ENCODE data around the gene GADL1. TPM values are rescaled to one million over a fixed set of nuclear protein-coding genes. Genes with fewer than 3 reads are reported as not detected.

GADL1 gene
- total RNA-seq, 1 experiment from 2014 or later: not detected

GRCh38 chr3:30768046-30768445 lies 126.4 kb downstream of the GADL1 start:
- Histone ChIP-seq H3K4me3 (ENCODE audit: insufficient read depth, low read depth, low read length) (no peak overlapping the region), H3K36me3 (replicated peaks; ENCODE audit: control insufficient read depth, insufficient read depth, low read length) (no peaks in the 10 kb centered on the region), H3K27me3 (ENCODE audit: control insufficient read depth, insufficient read depth, low read length) (no peaks in the 10 kb centered on the region)
- no peak for DNase-seq

- DNase-seq: no peak
- no peak overlapping the region for H3K4me3 ChIP-seq (ENCODE audit: insufficient read depth, low read depth, low read length)
- no peaks in the 10 kb centered on the region for H3K36me3 ChIP-seq (replicated peaks; ENCODE audit: control insufficient read depth, insufficient read depth, low read length)
- H3K27me3 ChIP-seq (ENCODE audit: control insufficient read depth, insufficient read depth, low read length): no peaks in the 10 kb centered on the region
These were observed 127.9 kb downstream of the GADL1 start for GRCh38 chr3:30766522-30766921.

- DNase-seq: no peak
- no peaks in the 10 kb centered on the region for H3K27me3 ChIP-seq (ENCODE audit: control insufficient read depth, insufficient read depth, low read length)
- H3K36me3 ChIP-seq (replicated peaks; ENCODE audit: control insufficient read depth, insufficient read depth, low read length): no peaks in the 10 kb centered on the region
- H3K4me3 ChIP-seq (ENCODE audit: insufficient read depth, low read depth, low read length): no peak overlapping the region
These were observed 129.6 kb downstream of the GADL1 start for GRCh38 chr3:30764891-30765290.

- no peaks in the 10 kb centered on the region for H3K36me3 ChIP-seq (replicated peaks; ENCODE audit: control insufficient read depth, insufficient read depth, low read length)
These were observed 130.2 kb downstream of the GADL1 start for GRCh38 chr3:30764281-30764680.

GRCh38 chr3:30761374-30761773 lies 133.1 kb downstream of the GADL1 start:
- H3K4me3 ChIP-seq (ENCODE audit: insufficient read depth, low read depth, low read length): no peak overlapping the region
- no peaks in the 10 kb centered on the region for H3K27me3 ChIP-seq (ENCODE audit: control insufficient read depth, insufficient read depth, low read length)
- H3K36me3 ChIP-seq (replicated peaks; ENCODE audit: control insufficient read depth, insufficient read depth, low read length): no peaks in the 10 kb centered on the region
- no peak for DNase-seq

More at GRCh38 chr3:30764281-30764680, 130.2 kb downstream of the GADL1 start:
- no peaks in the 10 kb centered on the region for H3K27me3 ChIP-seq (ENCODE audit: control insufficient read depth, insufficient read depth, low read length)
- no peak for DNase-seq
- no peak overlapping the region for H3K4me3 ChIP-seq (ENCODE audit: insufficient read depth, low read depth, low read length)

GRCh38 chr3:30760737-30761136 lies 133.7 kb downstream of the GADL1 start:
- Histone ChIP-seq H3K27me3 (ENCODE audit: control insufficient read depth, insufficient read depth, low read length) (no peaks in the 10 kb centered on the region), H3K4me3 (ENCODE audit: insufficient read depth, low read depth, low read length) (no peak overlapping the region), H3K36me3 (replicated peaks; ENCODE audit: control insufficient read depth, insufficient read depth, low read length) (no peaks in the 10 kb centered on the region)
- DNase-seq: no peak

GRCh38 chr3:30760040-30760695 lies 134.3 kb downstream of the GADL1 start:
- Histone ChIP-seq H3K36me3 (replicated peaks; ENCODE audit: control insufficient read depth, insufficient read depth, low read length) (no peaks in the 10 kb centered on the region), H3K27me3 (ENCODE audit: control insufficient read depth, insufficient read depth, low read length) (no peaks in the 10 kb centered on the region), H3K4me3 (ENCODE audit: insufficient read depth, low read depth, low read length) (no peak overlapping the region)
- DNase-seq: no peak

- no peaks in the 10 kb centered on the region for H3K27me3 ChIP-seq (ENCODE audit: control insufficient read depth, insufficient read depth, low read length)
- no peak for DNase-seq
These were observed 138.2 kb downstream of the GADL1 start for GRCh38 chr3:30756218-30756617.

GRCh38 chr3:30754426-30754825 lies 140.0 kb downstream of the GADL1 start:
- no peaks in the 10 kb centered on the region for H3K27me3 ChIP-seq (ENCODE audit: control insufficient read depth, insufficient read depth, low read length)
- no peaks in the 10 kb centered on the region for H3K36me3 ChIP-seq (replicated peaks; ENCODE audit: control insufficient read depth, insufficient read depth, low read length)
- no peak for DNase-seq
- H3K4me3 ChIP-seq (ENCODE audit: insufficient read depth, low read depth, low read length): no peak overlapping the region

More at GRCh38 chr3:30756218-30756617, 138.2 kb downstream of the GADL1 start:
- H3K4me3 ChIP-seq (ENCODE audit: insufficient read depth, low read depth, low read length): no peak overlapping the region
- H3K36me3 ChIP-seq (replicated peaks; ENCODE audit: control insufficient read depth, insufficient read depth, low read length): no peaks in the 10 kb centered on the region

- Histone ChIP-seq H3K36me3 (replicated peaks; ENCODE audit: control insufficient read depth, insufficient read depth, low read length) (no peaks in the 10 kb centered on the region), H3K4me3 (ENCODE audit: insufficient read depth, low read depth, low read length) (no peak overlapping the region), H3K27me3 (ENCODE audit: control insufficient read depth, insufficient read depth, low read length) (no peaks in the 10 kb centered on the region)
- no peak for DNase-seq
These were observed 140.7 kb downstream of the GADL1 start for GRCh38 chr3:30753766-30754165.

GRCh38 chr3:30752970-30753369 lies 141.5 kb downstream of the GADL1 start:
- no peaks in the 10 kb centered on the region for H3K36me3 ChIP-seq (replicated peaks; ENCODE audit: control insufficient read depth, insufficient read depth, low read length)
- no peaks in the 10 kb centered on the region for H3K27me3 ChIP-seq (ENCODE audit: control insufficient read depth, insufficient read depth, low read length)
- no peak for DNase-seq
- no peak overlapping the region for H3K4me3 ChIP-seq (ENCODE audit: insufficient read depth, low read depth, low read length)

- Histone ChIP-seq H3K27me3 (ENCODE audit: control insufficient read depth, insufficient read depth, low read length) (no peaks in the 10 kb centered on the region), H3K36me3 (replicated peaks; ENCODE audit: control insufficient read depth, insufficient read depth, low read length) (no peaks in the 10 kb centered on the region), H3K4me3 (ENCODE audit: insufficient read depth, low read depth, low read length) (no peak overlapping the region)
- DNase-seq: no peak
These were observed 142.0 kb downstream of the GADL1 start for GRCh38 chr3:30752491-30752890.

- Histone ChIP-seq H3K4me3 (ENCODE audit: insufficient read depth, low read depth, low read length) (no peak overlapping the region), H3K27me3 (ENCODE audit: control insufficient read depth, insufficient read depth, low read length) (no peaks in the 10 kb centered on the region), H3K36me3 (replicated peaks; ENCODE audit: control insufficient read depth, insufficient read depth, low read length) (no peaks in the 10 kb centered on the region)
- DNase-seq: peak; percentile 4
These were observed 142.7 kb downstream of the GADL1 start for GRCh38 chr3:30751610-30752299.

- Histone ChIP-seq H3K27me3 (ENCODE audit: control insufficient read depth, insufficient read depth, low read length) (no peaks in the 10 kb centered on the region), H3K36me3 (replicated peaks; ENCODE audit: control insufficient read depth, insufficient read depth, low read length) (no peaks in the 10 kb centered on the region), H3K4me3 (ENCODE audit: insufficient read depth, low read depth, low read length) (no peak overlapping the region)
- DNase-seq: peak; percentile 8
These were observed 143.5 kb downstream of the GADL1 start for GRCh38 chr3:30750967-30751366.

GRCh38 chr3:30749230-30749629 lies 145.2 kb downstream of the GADL1 start:
- Histone ChIP-seq H3K36me3 (replicated peaks; ENCODE audit: control insufficient read depth, insufficient read depth, low read length) (no peaks in the 10 kb centered on the region), H3K4me3 (ENCODE audit: insufficient read depth, low read depth, low read length) (no peak overlapping the region), H3K27me3 (ENCODE audit: control insufficient read depth, insufficient read depth, low read length) (no peaks in the 10 kb centered on the region)
- no peak for DNase-seq
